HepG2 (cell line): Measurements from ENCODE around the gene PRM2. TPM values are rescaled to one million over a fixed set of nuclear protein-coding genes. Genes with fewer than 3 reads are reported as not detected.

Experiments used
- AGO1 ChIP-seq: fragments of 200-400 bp; formaldehyde crosslinking; IDR thresholded peaks from 2 replicates; pipeline ENCODE4 v1.6.1; 2017; ENCODE audit warnings: mild to moderate bottlenecking, low read depth, low read length, moderate library complexity; ENCODE audit not compliant: poor library complexity, severe bottlenecking
- ATF1 ChIP-seq: IDR thresholded peaks from 2 replicates; pipeline ENCODE4 v1.6.1; 2016; ENCODE audit warnings: mild to moderate bottlenecking, control low read depth
- BATF2 ChIP-seq: sonication (generic); formaldehyde crosslinking; IDR thresholded peaks from 2 replicates; pipeline ENCODE4 v1.8.0; 2022; ENCODE audit warnings: mild to moderate bottlenecking, missing genetic modification reagents, moderate library complexity
- CCDC6 ChIP-seq: sonication (generic); formaldehyde crosslinking; IDR thresholded peaks from 2 replicates; pipeline ENCODE4 v1.8.1; 2022; ENCODE audit warnings: mild to moderate bottlenecking, missing genetic modification reagents, moderate library complexity
- CENPX ChIP-seq: sonication (generic); formaldehyde crosslinking; IDR thresholded peaks from 2 replicates; pipeline ENCODE4 v1.9.0; 2021; ENCODE audit warnings: mild to moderate bottlenecking, missing genetic modification reagents, moderate library complexity
- EHMT2 ChIP-seq: fragments of 200-600 bp; sonication (generic); IDR thresholded peaks from 2 replicates; pipeline ENCODE4 v1.7.0; 2017; ENCODE audit warnings: antibody characterized with exemption, low read depth, low read length, borderline replicate concordance
- MAFK ChIP-seq, 2 experiments: IDR thresholded peaks in 1 of 2; conservative IDR thresholded peaks in 1 of 2; 2 replicates each; pipeline ENCODE4 v1.6.1; 2011; ENCODE audit warnings: improper control_type of control experiment in 2 of 2, low read length in 2 of 2
- NFIC ChIP-seq: IDR thresholded peaks from 2 replicates; pipeline ENCODE4 v1.6.1; 2012; ENCODE audit warnings: mild to moderate bottlenecking, low read length, inconsistent platforms
- NFKB2 ChIP-seq: sonication (generic); formaldehyde crosslinking; IDR thresholded peaks from 2 replicates; pipeline ENCODE4 v1.4.0; 2020; ENCODE audit warnings: missing genetic modification reagents, borderline replicate concordance
- NFRKB ChIP-seq: fragments of 450-650 bp; IDR thresholded peaks from 2 replicates; pipeline ENCODE4 v1.6.1; 2017
- NR2C2 ChIP-seq: sonication (generic); formaldehyde crosslinking; IDR thresholded peaks from 2 replicates; pipeline ENCODE4 v1.4.0; 2020; ENCODE audit warnings: missing genetic modification reagents, mild to moderate bottlenecking, moderate library complexity, borderline replicate concordance
- PAF1 ChIP-seq: IDR thresholded peaks from 2 replicates; pipeline ENCODE4 v1.6.1; 2016; ENCODE audit warnings: missing genetic modification reagents, missing compliant biosample characterization
- PRDM10 ChIP-seq: sonication (generic); formaldehyde crosslinking; IDR thresholded peaks from 2 replicates; pipeline ENCODE4 v1.4.0; 2020; ENCODE audit warnings: low read depth, missing genetic modification reagents
- SAP130 ChIP-seq: IDR thresholded peaks from 2 replicates; pipeline ENCODE4 v1.6.1; 2016; ENCODE audit warnings: low read depth
- SPEN ChIP-seq: sonication (generic); formaldehyde crosslinking; IDR thresholded peaks from 2 replicates; pipeline ENCODE4 v1.5.1; 2020; ENCODE audit warnings: low read depth, mild to moderate bottlenecking, missing genetic modification reagents
- STAG1 ChIP-seq: sonication (generic); formaldehyde crosslinking; IDR thresholded peaks from 2 replicates; pipeline ENCODE4 v1.4.0; 2020; ENCODE audit warnings: missing genetic modification reagents
- ZMYM3 ChIP-seq: sonication (generic); formaldehyde crosslinking; IDR thresholded peaks from 2 replicates; pipeline ENCODE4 v1.5.1; 2020; ENCODE audit warnings: mild to moderate bottlenecking, missing genetic modification reagents
- ZNF124 ChIP-seq: sonication (generic); formaldehyde crosslinking; IDR thresholded peaks from 2 replicates; pipeline ENCODE4 v1.4.0; 2020; ENCODE audit warnings: missing genetic modification reagents
- ZNF275 ChIP-seq: sonication (generic); formaldehyde crosslinking; IDR thresholded peaks from 2 replicates; pipeline ENCODE4 v1.8.0; 2022; ENCODE audit warnings: missing genetic modification reagents, mild to moderate bottlenecking, inconsistent platforms, borderline replicate concordance
- ZNF292 ChIP-seq: sonication (generic); formaldehyde crosslinking; IDR thresholded peaks from 2 replicates; pipeline ENCODE4 v1.8.1; 2022; ENCODE audit warnings: mild to moderate bottlenecking, low read depth, missing genetic modification reagents, borderline replicate concordance
- ZNF326 ChIP-seq: sonication (generic); formaldehyde crosslinking; IDR thresholded peaks from 2 replicates; pipeline ENCODE4 v1.4.0; 2020; ENCODE audit warnings: missing genetic modification reagents, borderline replicate concordance
- ZNF598 ChIP-seq: sonication (generic); formaldehyde crosslinking; IDR thresholded peaks from 2 replicates; pipeline ENCODE4 v1.5.1; 2020; ENCODE audit warnings: mild to moderate bottlenecking, missing genetic modification reagents, borderline replicate concordance
- ZNF775 ChIP-seq: sonication (generic); formaldehyde crosslinking; IDR thresholded peaks from 2 replicates; pipeline ENCODE4 v1.4.0; 2020; ENCODE audit warnings: missing genetic modification reagents, mild to moderate bottlenecking, moderate library complexity, borderline replicate concordance
- polyA plus RNA-seq, 8 experiments: library from polyadenylated mRNA; depleted of rRNA in 3 of 8; stranded (reverse) in 7 of 8; unstranded in 1 of 8; fragments of >200 nt; fragmentation: Illumina TruSeq in 4 of 8; extraction: Trizol in 4 of 8; gene quantifications; 2 replicates each; pipeline versions ENCODE4 v1.2.1 to v1.2.3, GENCODE V29; 2011 to 2016; ENCODE audit warnings: low read depth in 4 of 8, missing spikeins in 1 of 8, mixed read lengths in 1 of 8; ENCODE audit not compliant: insufficient read depth in 1 of 8
- total RNA-seq, 5 experiments: library from RNA; depleted of rRNA; stranded (reverse); fragments of >200 nt; fragmentation: Illumina TruSeq; extraction: Trizol; gene quantifications; 2 replicates each; pipeline ENCODE4 v1.2.3, GENCODE V29; 2016; ENCODE audit warnings: low read depth in 1 of 5

PRM2 gene
- total and polyA plus RNA-seq, 2 of the 13 experiments (the other 11 are each of a cell fraction or from before 2014, with no cell fraction given), result 0.54 TPM; not detected in 1

- TF ChIP-seq PRDM10, result no peak
- TF ChIP-seq NFKB2 (CRISPR knock-in tag), result no peak
- TF ChIP-seq CENPX (CRISPR knock-in tag), result no peak
- TF ChIP-seq CCDC6 (CRISPR knock-in tag), result no peak
- TF ChIP-seq ZMYM3 (CRISPR knock-in tag), result no peak
- no peak for TF ChIP-seq NR2C2 (CRISPR knock-in tag)
- no peak for TF ChIP-seq ZNF275 (CRISPR knock-in tag)
- TF ChIP-seq PAF1 (CRISPR knock-in tag), result no peak
- no peak for TF ChIP-seq SPEN (CRISPR knock-in tag)
- TF ChIP-seq ATF1, result no peak
- TF ChIP-seq AGO1, result no peak
- TF ChIP-seq NFRKB, result no peak
- no peak for TF ChIP-seq EHMT2
- TF ChIP-seq MAFK (conservative IDR thresholded peaks at IDR 0.05 in 1 of 2, IDR thresholded peaks at IDR 0.05 in 1 of 2; ENCODE audit: low read length in 2 of 2), result no peak
- TF ChIP-seq ZNF292 (CRISPR knock-in tag), result no peak; the same call in 1 of the 2 replicates
- no peak for TF ChIP-seq NFIC
- TF ChIP-seq ZNF775 (CRISPR knock-in tag), result no peak
- no peak for TF ChIP-seq BATF2
- TF ChIP-seq ZNF124 (CRISPR knock-in tag), result no peak
- no peak for TF ChIP-seq ZNF598 (CRISPR knock-in tag)
- no peak; the same call in 1 of the 2 replicates for TF ChIP-seq STAG1 (CRISPR knock-in tag)
- no peak for TF ChIP-seq ZNF326 (CRISPR knock-in tag)
- no peak; the same call in 1 of the 2 replicates for TF ChIP-seq SAP130 (CRISPR knock-in tag)
These were observed 19.6 kb downstream of the PRM2 start (continued) for GRCh38 chr16:11256661-11257130.
